Sigmoid colon (tissue), 3 donors: ENCODE data around the gene SLC7A6.

Experiments used
- POLR2A ChIP-seq, 2 donors: fragments of 450-650 bp; IDR thresholded peaks; one replicate each; pipeline ENCODE4 v1.6.1; 2016; ENCODE audit warnings: antibody characterized with exemption in 2 of 2, mild to moderate bottlenecking in 2 of 2, moderate library complexity in 2 of 2
- TF ChIP-seq, protein P1 (sequence below), 4 experiments: fragments of 450-650 bp in 3 of 4; fragments of 200-600 bp in 1 of 4; IDR thresholded peaks; one replicate each; pipeline ENCODE4 v1.5.1; 2016 to 2019; ENCODE audit warnings: antibody characterized with exemption in 4 of 4, mild to moderate bottlenecking in 3 of 4, moderate library complexity in 2 of 4

DNA sequence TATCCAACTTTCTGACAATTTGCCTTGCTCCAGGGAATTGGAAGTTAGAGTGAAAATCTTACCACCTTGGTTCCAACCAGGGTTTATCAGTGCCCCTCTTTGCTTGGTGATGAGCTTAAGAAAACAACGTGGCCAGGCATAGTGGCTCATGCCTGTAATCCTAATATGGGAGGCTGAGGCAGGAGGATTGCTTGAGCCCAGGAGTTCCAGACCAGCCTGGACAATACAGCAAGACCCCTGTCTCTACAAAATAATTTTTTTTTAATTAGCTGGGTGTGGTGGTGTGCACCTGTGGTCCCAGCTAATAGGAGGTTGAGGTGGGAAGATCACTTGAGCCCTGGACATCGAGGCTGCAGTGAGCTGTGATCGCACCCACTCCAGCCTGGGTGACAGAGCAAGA is 21.4 kb downstream of the SLC7A6 start:
- TF ChIP-seq, protein P1, sequence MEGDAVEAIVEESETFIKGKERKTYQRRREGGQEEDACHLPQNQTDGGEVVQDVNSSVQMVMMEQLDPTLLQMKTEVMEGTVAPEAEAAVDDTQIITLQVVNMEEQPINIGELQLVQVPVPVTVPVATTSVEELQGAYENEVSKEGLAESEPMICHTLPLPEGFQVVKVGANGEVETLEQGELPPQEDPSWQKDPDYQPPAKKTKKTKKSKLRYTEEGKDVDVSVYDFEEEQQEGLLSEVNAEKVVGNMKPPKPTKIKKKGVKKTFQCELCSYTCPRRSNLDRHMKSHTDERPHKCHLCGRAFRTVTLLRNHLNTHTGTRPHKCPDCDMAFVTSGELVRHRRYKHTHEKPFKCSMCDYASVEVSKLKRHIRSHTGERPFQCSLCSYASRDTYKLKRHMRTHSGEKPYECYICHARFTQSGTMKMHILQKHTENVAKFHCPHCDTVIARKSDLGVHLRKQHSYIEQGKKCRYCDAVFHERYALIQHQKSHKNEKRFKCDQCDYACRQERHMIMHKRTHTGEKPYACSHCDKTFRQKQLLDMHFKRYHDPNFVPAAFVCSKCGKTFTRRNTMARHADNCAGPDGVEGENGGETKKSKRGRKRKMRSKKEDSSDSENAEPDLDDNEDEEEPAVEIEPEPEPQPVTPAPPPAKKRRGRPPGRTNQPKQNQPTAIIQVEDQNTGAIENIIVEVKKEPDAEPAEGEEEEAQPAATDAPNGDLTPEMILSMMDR (IDR thresholded peaks at IDR 0.05): no peak
- no peak for TF ChIP-seq POLR2A (IDR thresholded peaks at IDR 0.05)
